Measurements from ENCODE around the gene VAV2.

Gene VAV2

GRCh38 chr9:133964463-133964862, 27.7 kb downstream of the VAV2 start:
- POLR2A ChIA-PET (ENCODE audit: low non-redundant PET): no interaction called here
- CTCF ChIA-PET: no interaction called here

GRCh38 chr9:133963166-133963565, 29.0 kb downstream of the VAV2 start:
- no peak for TF ChIP-seq CTCF (conservative IDR thresholded peaks at IDR 0.05; ENCODE audit: low read depth)
- ChIA-PET POLR2A (ENCODE audit: low non-redundant PET) (no interaction called here), CTCF (interaction anchor here (1.1 to 1.4 kb wide), 2 partner anchors 19 to 22 kb away, joined by 3 to 6 read pairs; no protein-coding TSS in a partner anchor)
- no peak for DNase-seq (ENCODE audit: low spot score)
- peak overlapping the region; percentile 35 for H3K27ac ChIP-seq

More at GRCh38 chr9:133964463-133964862, 27.7 kb downstream of the VAV2 start:
- DNase-seq (ENCODE audit: low spot score): no peak
- H3K27ac ChIP-seq: no peak overlapping the region
- no peak for TF ChIP-seq CTCF (conservative IDR thresholded peaks at IDR 0.05; ENCODE audit: low read depth)

GRCh38 chr9:133962341-133962740, 29.8 kb downstream of the VAV2 start:
- POLR2A ChIA-PET (ENCODE audit: low non-redundant PET): interaction anchor here (0.7 kb wide), 1 partner anchor 18 kb away, joined by 4 read pairs; no protein-coding TSS in a partner anchor
- TF ChIP-seq CTCF (conservative IDR thresholded peaks at IDR 0.05; ENCODE audit: low read depth): no peak
- peak overlapping the region; percentile 78 for H3K27ac ChIP-seq
- CTCF ChIA-PET: interaction anchor here (0.5 to 1.4 kb wide), 4 partner anchors 18 to 179 kb away, joined by 3 to 6 read pairs (median 4); no protein-coding TSS in a partner anchor
- no peak for DNase-seq (ENCODE audit: low spot score)

GRCh38 chr9:133961226-133962165, 30.6 kb downstream of the VAV2 start:
- no peak for TF ChIP-seq CTCF (conservative IDR thresholded peaks at IDR 0.05; ENCODE audit: low read depth)
- DNase-seq (ENCODE audit: low spot score): no peak
- POLR2A ChIA-PET (ENCODE audit: low non-redundant PET): interaction anchor here (0.7 kb wide), 1 partner anchor 17 kb away, joined by 4 read pairs; no protein-coding TSS in a partner anchor
- peak overlapping the region; percentile 78 for H3K27ac ChIP-seq
- CTCF ChIA-PET: interaction anchor here (1.1 to 1.4 kb wide), 3 partner anchors 17 to 83 kb away, joined by 3 to 6 read pairs (median 4); no protein-coding TSS in a partner anchor

GRCh38 chr9:133960568-133961129, 31.5 kb downstream of the VAV2 start:
- TF ChIP-seq CTCF (conservative IDR thresholded peaks at IDR 0.05; ENCODE audit: low read depth): no peak
- peak; percentile 39 for DNase-seq (ENCODE audit: low spot score)
- CTCF ChIA-PET: no interaction called here
- POLR2A ChIA-PET (ENCODE audit: low non-redundant PET): no interaction called here
- peak overlapping the region; percentile 78 for H3K27ac ChIP-seq

GRCh38 chr9:133959966-133960567, 32.1 kb downstream of the VAV2 start:
- CTCF ChIA-PET: interaction anchor here (0.6 kb wide), 1 partner anchor 46 kb away, joined by 3 read pairs; no protein-coding TSS in a partner anchor
- H3K27ac ChIP-seq: peak overlapping the region; percentile 78
- no peak for DNase-seq (ENCODE audit: low spot score)
- POLR2A ChIA-PET (ENCODE audit: low non-redundant PET): no interaction called here
- no peak for TF ChIP-seq CTCF (conservative IDR thresholded peaks at IDR 0.05; ENCODE audit: low read depth)

Measured in RWPE1 (cell line).